GM21381 (cell line): Measurements from ENCODE around the gene ELMO1.
A peak's percentile ranks its signal among the peaks of the same experiment; 100 is the strongest.

Experiments
- ATAC-seq: cut with Tn5 transposase; IDR thresholded peaks from one replicate; pipeline ENCODE4 v1.9.1; 2021; ENCODE audit warnings: mild to moderate bottlenecking, moderate library complexity; ENCODE audit not compliant: unreplicated experiment

The ELMO1 gene

GRCh38 chr7:37376386-37376785, 72.3 kb downstream of the ELMO1 start:
- ATAC-seq, result no peak

- ATAC-seq, result no peak
Measured at GRCh38 chr7:37372750-37373149, 75.9 kb downstream of the ELMO1 start.

- ATAC-seq, result no peak
Measured at GRCh38 chr7:37371755-37372154, 76.9 kb downstream of the ELMO1 start.

GRCh38 chr7:37369906-37370305, 78.8 kb downstream of the ELMO1 start:
- ATAC-seq, result no peak

GRCh38 chr7:37368540-37368939, 80.1 kb downstream of the ELMO1 start:
- ATAC-seq, result no peak

GRCh38 chr7:37367010-37367409, 81.7 kb downstream of the ELMO1 start:
- no peak for ATAC-seq

- ATAC-seq, result no peak
Measured at GRCh38 chr7:37366445-37366844, 82.2 kb downstream of the ELMO1 start.

GRCh38 chr7:37365405-37365804, 83.3 kb downstream of the ELMO1 start:
- no peak for ATAC-seq

- ATAC-seq, result no peak
Measured at GRCh38 chr7:37364856-37365255, 83.8 kb downstream of the ELMO1 start.

GRCh38 chr7:37363536-37364491, 84.8 kb downstream of the ELMO1 start:
- no peak for ATAC-seq

GRCh38 chr7:37362802-37363201, 85.9 kb downstream of the ELMO1 start:
- ATAC-seq, result no peak

- ATAC-seq, result no peak
Measured at GRCh38 chr7:37360484-37360883, 88.2 kb downstream of the ELMO1 start.

- ATAC-seq, result no peak
Measured at GRCh38 chr7:37359662-37360444, 88.8 kb downstream of the ELMO1 start.

GRCh38 chr7:37359180-37359579, 89.5 kb downstream of the ELMO1 start:
- ATAC-seq, result no peak

- no peak for ATAC-seq
Measured at GRCh38 chr7:37357637-37357996, 91.0 kb downstream of the ELMO1 start.

GRCh38 chr7:37356911-37357636, 91.6 kb downstream of the ELMO1 start:
- ATAC-seq, result no peak

- ATAC-seq, result peak; percentile 38
Measured at GRCh38 chr7:37354656-37355131, 94.0 kb downstream of the ELMO1 start.

- no peak for ATAC-seq
Measured at GRCh38 chr7:37353949-37354655, 94.6 kb downstream of the ELMO1 start.

GRCh38 chr7:37352974-37353948, 95.4 kb downstream of the ELMO1 start:
- ATAC-seq, result peak; percentile 59
